ENCODE measurements around the gene ALDH4A1. TPM values are rescaled to one million over a fixed set of nuclear protein-coding genes. Genes with fewer than 3 reads are reported as not detected.

Gene ALDH4A1
- total and polyA plus RNA-seq, 10 of the 15 experiments (the other 5 are each of a cell fraction or from before 2014, with no cell fraction given), result 0.06 to 25.5 (median 13.0) TPM

DNA sequence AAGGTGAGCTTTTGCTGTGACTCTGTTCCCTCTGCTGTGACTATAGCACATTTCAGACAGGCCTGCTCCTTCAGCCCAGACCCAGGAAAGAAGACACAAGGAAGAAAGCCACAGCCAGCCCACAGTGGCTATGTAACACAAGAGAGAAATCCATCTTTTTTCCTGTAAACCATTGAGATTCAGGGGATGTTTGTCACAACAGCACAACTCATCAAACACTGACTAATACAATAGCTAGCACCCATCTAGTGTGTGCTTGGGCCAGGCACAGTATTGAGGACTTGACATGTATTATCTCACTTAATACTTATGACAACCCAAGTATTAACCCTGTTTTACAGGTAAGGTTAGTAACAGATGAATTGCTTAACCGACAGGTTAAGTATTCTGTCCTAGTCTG lies 72.7 kb downstream of the ALDH4A1 start:
- Histone ChIP-seq H3K9ac (ENCODE audit: control insufficient read depth, insufficient read depth, low read length) (no peak overlapping the region), H3K9me3 (replicated peaks; ENCODE audit: control insufficient read depth, insufficient read depth, low read length) (no peaks in the 10 kb centered on the region; the same call in 2 of the 3 replicates), H4K20me1 (ENCODE audit: control insufficient read depth, insufficient read depth) (no peaks in the 10 kb centered on the region), H3K4me3 (no peak overlapping the region), H3K27me3 (replicated peaks in 1 of 2; ENCODE audit: control insufficient read depth in 2 of 2, insufficient read depth in 2 of 2, low read length in 1 of 2) (no peaks in the 10 kb centered on the region), H3K4me2 (ENCODE audit: control insufficient read depth, insufficient read depth) (no peak overlapping the region), H2AFZ (ENCODE audit: control insufficient read depth, low read depth, low read length) (no peak overlapping the region), H3K36me3 (ENCODE audit: control insufficient read depth in 2 of 2, insufficient read depth in 2 of 2, low read length in 1 of 2) (no peaks in the 10 kb centered on the region), H3K27ac (ENCODE audit: control insufficient read depth, insufficient read depth) (no peak overlapping the region), H3K4me1 (ENCODE audit: control insufficient read depth, insufficient read depth, low read length) (no peaks in the 10 kb centered on the region), H3K79me2 (ENCODE audit: control insufficient read depth, insufficient read depth, low read length) (no peaks in the 10 kb centered on the region)
- FAIRE-seq (no peak), DNase-seq (ENCODE audit: low read depth, low spot score) (no peak), ATAC-seq (no peak)
- TF ChIP-seq, protein P1, sequence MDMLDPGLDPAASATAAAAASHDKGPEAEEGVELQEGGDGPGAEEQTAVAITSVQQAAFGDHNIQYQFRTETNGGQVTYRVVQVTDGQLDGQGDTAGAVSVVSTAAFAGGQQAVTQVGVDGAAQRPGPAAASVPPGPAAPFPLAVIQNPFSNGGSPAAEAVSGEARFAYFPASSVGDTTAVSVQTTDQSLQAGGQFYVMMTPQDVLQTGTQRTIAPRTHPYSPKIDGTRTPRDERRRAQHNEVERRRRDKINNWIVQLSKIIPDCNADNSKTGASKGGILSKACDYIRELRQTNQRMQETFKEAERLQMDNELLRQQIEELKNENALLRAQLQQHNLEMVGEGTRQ (IDR thresholded peaks at IDR 0.05; ENCODE audit: borderline replicate concordance, low read depth, low read length), result no peak
- TF ChIP-seq POU2F2 (IDR thresholded peaks at IDR 0.05; ENCODE audit: borderline replicate concordance, low read depth, low read length), result no peak
- no peak for TF ChIP-seq NR2F1 (conservative IDR thresholded peaks at IDR 0.05)
- TF ChIP-seq EP300 (IDR thresholded peaks at IDR 0.05; ENCODE audit: borderline replicate concordance in 1 of 2, control insufficient read depth in 1 of 2, low read depth in 2 of 2, low read length in 2 of 2), result no peak
- TF ChIP-seq FOXK2 (IDR thresholded peaks at IDR 0.05), result no peak
- TF ChIP-seq BMI1 (IDR thresholded peaks at IDR 0.05; ENCODE audit: borderline replicate concordance), result no peak
- no peak for TF ChIP-seq ETV6 (conservative IDR thresholded peaks at IDR 0.05 in 1 of 2, IDR thresholded peaks at IDR 0.05 in 1 of 2; ENCODE audit: borderline replicate concordance in 1 of 2, low read depth in 1 of 2)
- TF ChIP-seq CBFB (IDR thresholded peaks at IDR 0.05; ENCODE audit: low read depth), result no peak
- no peak for TF ChIP-seq GATAD2B (conservative IDR thresholded peaks at IDR 0.05; ENCODE audit: low read depth)
- TF ChIP-seq NR2C2 (IDR thresholded peaks at IDR 0.05; ENCODE audit: borderline replicate concordance, control insufficient read depth, insufficient read length, low read depth), result no peak
- TF ChIP-seq BACH1 (IDR thresholded peaks at IDR 0.05; ENCODE audit: borderline replicate concordance), result no peak
- no peak for TF ChIP-seq ZNF24 (IDR thresholded peaks at IDR 0.05)
- no peak for TF ChIP-seq ZNF207 (IDR thresholded peaks at IDR 0.05; ENCODE audit: borderline replicate concordance)
- TF ChIP-seq CHD4 (IDR thresholded peaks at IDR 0.05), result no peak
- in situ Hi-C loops (cut with MboI) (no loop called here), intact Hi-C loops (cut with micrococcal nuclease; ENCODE audit: unreplicated experiment) (no loop called here)
- WGBS (ENCODE audit: insufficient coverage, insufficient replicate concordance, low lambda C conversion rate, missing lambda C conversion rate), result 67% methylated on average over 1 of the region's 1 CpG
- SMC1A ChIA-PET (ENCODE audit: uncharacterized antibody, unreplicated experiment), result interaction anchor here (0.6 kb wide), 1 partner anchor 200 kb away, joined by 3 read pairs; no protein-coding TSS in a partner anchor
- BruUV-seq (replicated peaks), result no TSS peak
- POLR2A ChIA-PET, result no interaction called here
- RAD21 ChIA-PET (ENCODE audit: unreplicated experiment), result no interaction called here
- CTCF ChIA-PET, result no interaction called here
